HFF-Myc (cell line): Measurements from ENCODE around the gene SEMA3C.

Experiments
- DNase-seq: peaks from one replicate; pipeline ENCODE4 v3.0.0-alpha.2; 2011; ENCODE audit warnings: low read depth; ENCODE audit errors: extremely low read depth
- H3K4me3 ChIP-seq: replicated peaks from 2 replicates; pipeline ENCODE4 v1.5.1; 2011; ENCODE audit warnings: low read depth, mild to moderate bottlenecking, control low read depth, low read length
- TF ChIP-seq, protein P1 (sequence below): IDR thresholded peaks from 2 replicates; pipeline ENCODE4 v1.5.1; 2012; ENCODE audit warnings: mild to moderate bottlenecking, low read depth, low read length, control low read depth; ENCODE audit errors: missing control alignments

SEMA3C gene

DNA sequence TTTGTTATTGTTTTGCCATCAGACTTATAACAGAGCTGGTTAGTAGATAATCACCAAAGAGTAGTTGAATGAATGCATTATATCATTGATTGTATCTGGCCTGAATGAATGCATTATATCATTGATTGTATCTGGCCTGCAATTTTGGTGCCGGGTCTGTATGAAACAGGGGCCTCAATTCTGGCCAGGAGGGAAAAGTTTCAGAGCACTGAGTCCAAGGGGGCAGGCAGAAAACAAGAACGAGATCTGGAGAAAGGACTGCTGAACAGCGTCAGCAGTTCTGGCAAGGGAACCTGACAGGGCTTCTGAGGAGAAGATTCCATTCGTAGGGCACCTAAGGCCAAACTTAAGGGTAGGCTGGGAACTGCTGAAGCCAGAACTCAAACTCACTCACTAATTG lies 128.0 kb downstream of the SEMA3C start:
- H3K4me3 ChIP-seq: no peak overlapping the region
- DNase-seq: no peak
- TF ChIP-seq, protein P1, sequence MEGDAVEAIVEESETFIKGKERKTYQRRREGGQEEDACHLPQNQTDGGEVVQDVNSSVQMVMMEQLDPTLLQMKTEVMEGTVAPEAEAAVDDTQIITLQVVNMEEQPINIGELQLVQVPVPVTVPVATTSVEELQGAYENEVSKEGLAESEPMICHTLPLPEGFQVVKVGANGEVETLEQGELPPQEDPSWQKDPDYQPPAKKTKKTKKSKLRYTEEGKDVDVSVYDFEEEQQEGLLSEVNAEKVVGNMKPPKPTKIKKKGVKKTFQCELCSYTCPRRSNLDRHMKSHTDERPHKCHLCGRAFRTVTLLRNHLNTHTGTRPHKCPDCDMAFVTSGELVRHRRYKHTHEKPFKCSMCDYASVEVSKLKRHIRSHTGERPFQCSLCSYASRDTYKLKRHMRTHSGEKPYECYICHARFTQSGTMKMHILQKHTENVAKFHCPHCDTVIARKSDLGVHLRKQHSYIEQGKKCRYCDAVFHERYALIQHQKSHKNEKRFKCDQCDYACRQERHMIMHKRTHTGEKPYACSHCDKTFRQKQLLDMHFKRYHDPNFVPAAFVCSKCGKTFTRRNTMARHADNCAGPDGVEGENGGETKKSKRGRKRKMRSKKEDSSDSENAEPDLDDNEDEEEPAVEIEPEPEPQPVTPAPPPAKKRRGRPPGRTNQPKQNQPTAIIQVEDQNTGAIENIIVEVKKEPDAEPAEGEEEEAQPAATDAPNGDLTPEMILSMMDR: no peak

DNA sequence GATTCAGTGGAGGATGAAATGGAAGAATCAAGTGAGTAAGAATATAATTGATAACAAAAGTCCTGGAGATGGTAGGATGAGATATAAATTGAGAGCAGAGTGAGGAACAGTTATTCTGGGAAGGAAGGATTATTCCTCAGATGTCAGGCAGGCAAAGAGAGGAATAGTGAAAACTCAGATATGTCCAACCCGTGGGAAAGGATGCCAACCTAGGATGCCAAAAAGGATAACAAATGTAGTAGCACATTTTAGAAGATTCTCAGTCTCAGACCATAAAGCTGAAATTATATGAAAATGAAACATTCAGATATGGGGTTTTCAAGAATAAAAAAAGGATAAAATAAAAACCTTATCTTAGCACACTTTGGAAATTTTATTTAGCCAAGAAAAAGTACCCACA lies 131.1 kb downstream of the SEMA3C start:
- TF ChIP-seq, protein P1: no peak
- no peak overlapping the region for H3K4me3 ChIP-seq
- DNase-seq: no peak

DNA sequence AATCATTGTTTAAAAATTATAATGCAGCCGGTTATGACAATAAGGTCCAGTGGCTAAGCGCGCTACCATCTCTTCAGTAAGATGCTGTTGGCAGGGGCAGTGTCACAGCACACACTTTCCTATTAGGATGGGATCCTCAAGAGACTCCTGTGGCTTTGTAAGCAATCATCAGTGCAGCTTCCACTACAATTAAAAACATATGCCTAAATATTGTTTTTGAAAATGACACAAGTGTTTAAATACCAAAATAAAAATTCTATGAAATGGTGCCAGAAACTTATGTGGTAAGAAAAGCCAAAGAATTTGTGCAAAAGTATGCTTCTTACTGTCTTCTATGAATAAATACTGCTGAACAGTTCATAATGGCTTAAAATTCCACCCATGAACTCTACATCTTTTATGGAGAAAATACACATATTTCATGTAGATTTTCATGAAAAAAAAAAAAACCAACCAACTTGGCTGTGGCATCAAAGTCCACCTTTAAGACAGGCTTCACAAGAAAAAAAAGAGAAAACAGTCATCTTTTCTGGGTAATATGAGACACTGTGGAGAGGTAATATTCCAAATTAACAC lies 132.8 kb downstream of the SEMA3C start:
- no peak overlapping the region for H3K4me3 ChIP-seq
- TF ChIP-seq, protein P1: no peak
- no peak for DNase-seq

DNA sequence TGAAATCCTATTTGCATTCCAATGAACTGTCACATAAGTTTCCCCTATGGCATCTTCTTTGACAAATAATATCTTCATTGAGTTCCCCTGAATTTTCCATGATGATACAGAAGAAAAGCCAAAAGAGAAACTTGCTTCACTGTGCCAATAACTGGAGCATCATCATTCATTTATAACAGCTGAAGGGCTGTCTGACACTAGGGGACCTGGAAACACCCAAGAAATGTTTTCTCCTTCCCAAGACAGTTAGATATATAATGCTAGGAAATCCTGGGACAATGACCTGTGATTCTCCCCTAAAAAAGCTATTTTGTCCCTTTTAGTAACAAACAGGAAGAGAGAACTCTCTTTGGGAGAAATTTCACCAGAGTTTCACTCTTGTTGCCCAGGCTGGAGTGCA lies 133.6 kb downstream of the SEMA3C start:
- no peak for DNase-seq
- TF ChIP-seq, protein P1: no peak
- H3K4me3 ChIP-seq: no peak overlapping the region

DNA sequence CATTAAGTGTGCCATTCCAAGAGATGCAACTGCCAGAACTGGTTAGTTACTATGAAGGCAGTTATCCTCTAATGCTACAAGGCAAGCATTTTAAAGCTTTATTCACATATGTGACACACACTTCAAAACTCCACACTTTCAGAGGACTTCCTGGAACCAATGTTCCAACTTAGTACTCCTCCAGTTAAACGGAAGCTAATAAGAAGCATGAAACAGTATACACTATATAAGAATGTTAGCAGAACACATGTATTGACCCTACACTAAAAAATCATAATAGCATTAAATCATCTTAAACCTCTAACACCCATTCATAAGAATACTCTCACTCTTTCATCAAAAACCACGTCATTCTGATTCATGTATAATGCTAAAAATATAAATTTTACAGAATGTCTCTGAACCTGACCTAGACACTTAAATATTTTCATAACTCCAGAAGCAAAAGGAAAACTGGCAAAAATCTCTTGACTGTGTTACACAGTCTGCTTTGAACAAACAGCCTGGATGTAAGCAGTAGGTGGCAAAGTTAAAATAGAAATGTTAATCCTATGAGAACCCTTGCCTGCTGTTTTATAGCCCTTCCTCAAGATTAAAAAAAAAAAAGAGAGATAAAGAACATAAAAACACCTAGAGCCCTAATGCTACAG lies 135.0 kb downstream of the SEMA3C start:
- TF ChIP-seq, protein P1: no peak
- DNase-seq: no peak
- H3K4me3 ChIP-seq: no peak overlapping the region

DNA sequence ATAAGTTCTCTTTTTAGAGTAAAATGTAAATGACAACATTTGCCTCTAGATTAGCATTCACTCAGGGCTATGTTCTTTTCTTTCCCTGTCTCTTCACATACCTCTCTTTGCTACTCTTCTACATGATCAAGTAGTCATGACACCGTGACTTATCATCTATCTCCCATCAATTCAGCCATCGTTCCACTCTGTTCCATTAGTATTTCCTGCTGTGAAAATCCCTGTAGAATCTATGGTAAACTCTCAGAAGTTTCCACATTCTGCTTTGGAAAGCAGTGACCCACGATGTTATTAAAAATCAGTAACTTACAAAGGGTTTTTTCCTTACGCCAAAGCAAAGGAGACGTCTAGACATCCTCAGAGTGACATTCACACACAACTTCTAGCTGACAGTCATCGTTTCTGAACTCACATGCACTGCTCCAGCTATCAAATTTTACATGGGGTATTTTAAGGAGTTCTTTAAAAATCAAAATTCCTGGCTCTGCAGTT lies 135.6 kb downstream of the SEMA3C start:
- TF ChIP-seq, protein P1: no peak
- no peak overlapping the region for H3K4me3 ChIP-seq
- no peak for DNase-seq

DNA sequence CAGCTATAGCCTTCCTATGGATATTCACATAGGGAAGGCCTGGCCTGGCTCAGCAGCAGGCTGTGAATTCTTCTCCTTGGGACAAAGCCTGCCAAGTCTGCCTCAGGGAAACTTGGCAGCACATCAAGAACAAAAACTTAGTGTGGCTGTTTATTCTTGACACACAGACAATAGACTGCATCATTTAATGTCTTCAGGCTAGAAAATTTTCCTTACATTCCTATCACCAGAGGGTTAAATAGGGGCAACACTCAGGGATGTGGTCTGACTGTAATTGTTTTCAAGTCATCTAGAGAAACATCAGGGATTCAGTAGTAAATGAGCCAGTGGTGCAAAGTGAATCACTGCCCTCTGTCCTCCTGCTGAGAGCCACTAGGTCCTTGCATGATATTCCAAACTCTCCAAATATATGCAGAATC lies 137.3 kb downstream of the SEMA3C start:
- H3K4me3 ChIP-seq: no peak overlapping the region
- TF ChIP-seq, protein P1: no peak
- DNase-seq: peak; percentile 77
